SIG-M5 treated with dmso at 0.1 percent for 504 hours (cell line): Measurements from ENCODE around the gene IGFBP3.

Experiments used
- DNase-seq: peaks from one replicate; lab custom pipeline; 2025; ENCODE audit not compliant: unreplicated experiment; lab: John Stamatoyannopoulos, UW

Gene IGFBP3

GRCh38 chr7:45874408-45875131 lies 46.5 kb downstream of the IGFBP3 start:
- no peak for DNase-seq

- no peak for DNase-seq
Measured at GRCh38 chr7:45873355-45873754, 47.7 kb downstream of the IGFBP3 start.

- DNase-seq, result no peak
Measured at GRCh38 chr7:45873035-45873354, 48.1 kb downstream of the IGFBP3 start, which contains the start of gene CCDC201. Gene CCDC201 (minus strand): TSS chr7:45873082. CDS start chr7:45873007, 75 bp downstream.

DNA sequence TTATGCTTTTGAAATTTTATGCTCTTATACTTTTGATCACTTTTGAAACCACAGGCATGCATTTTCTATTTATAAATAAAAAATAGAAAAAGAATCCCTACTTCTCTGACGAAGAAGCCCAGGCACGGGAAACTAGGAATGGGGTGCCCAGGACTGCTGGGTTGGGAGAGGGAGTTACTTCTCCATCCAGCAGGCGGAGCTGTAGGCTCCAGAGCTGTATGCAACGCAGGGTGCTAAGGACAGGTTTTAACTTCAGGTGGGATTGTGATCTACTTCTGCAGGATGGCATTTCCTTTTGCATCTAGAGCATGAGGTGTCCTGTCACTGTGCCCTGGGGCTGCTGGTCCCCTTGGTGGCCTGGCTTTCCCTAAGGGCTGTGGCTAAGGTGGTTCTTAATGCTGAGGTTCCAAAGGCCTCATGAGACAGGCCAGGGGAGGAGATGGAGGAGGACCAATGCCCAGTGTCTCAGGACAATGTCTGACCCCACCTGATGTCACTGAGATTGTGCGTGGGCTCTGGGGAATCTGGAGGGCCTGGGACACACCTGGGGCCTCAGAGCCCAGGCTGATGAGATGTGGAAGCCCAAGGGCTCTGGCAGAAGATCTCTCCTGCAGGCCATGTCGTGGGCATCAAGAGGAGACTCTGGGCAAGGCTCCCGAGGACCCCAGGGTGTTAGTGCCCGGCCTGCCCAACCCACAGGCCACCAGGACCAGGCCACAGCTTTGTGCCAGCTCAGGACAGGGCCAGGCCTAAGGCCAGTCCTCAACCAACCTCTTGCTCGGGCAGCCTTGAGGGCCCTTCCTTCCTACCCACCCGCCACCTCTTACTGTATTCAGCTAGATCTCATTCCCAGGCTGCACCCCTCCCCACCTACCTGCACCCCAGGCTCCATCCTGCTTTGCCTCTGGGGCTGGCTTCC lies 48.7 kb downstream of the IGFBP3 start:
- no peak for DNase-seq

- no peak for DNase-seq
Measured at GRCh38 chr7:45869426-45869825, 51.6 kb downstream of the IGFBP3 start.

DNA sequence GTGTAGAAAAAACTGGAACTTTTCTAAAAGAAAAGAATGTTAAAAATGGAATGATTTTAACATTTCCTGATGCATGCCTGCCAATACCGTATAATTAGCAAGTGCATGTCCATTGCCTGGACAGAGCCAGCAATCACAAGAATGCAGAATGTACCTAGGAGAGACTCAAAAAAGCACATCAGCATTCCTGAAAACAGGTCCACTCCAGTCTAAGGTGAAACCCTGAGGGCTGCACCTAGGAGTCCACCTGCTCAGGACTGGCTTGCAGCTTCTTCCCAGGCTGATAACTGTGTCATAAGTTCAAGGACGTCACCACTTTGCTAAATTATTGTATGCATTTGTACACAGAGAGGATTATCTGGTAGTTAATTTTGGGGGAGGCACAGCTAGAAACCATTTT lies 53.6 kb downstream of the IGFBP3 start:
- DNase-seq, result no peak

- no peak for DNase-seq
Measured at GRCh38 chr7:45865594-45866410, 55.3 kb downstream of the IGFBP3 start.

DNA sequence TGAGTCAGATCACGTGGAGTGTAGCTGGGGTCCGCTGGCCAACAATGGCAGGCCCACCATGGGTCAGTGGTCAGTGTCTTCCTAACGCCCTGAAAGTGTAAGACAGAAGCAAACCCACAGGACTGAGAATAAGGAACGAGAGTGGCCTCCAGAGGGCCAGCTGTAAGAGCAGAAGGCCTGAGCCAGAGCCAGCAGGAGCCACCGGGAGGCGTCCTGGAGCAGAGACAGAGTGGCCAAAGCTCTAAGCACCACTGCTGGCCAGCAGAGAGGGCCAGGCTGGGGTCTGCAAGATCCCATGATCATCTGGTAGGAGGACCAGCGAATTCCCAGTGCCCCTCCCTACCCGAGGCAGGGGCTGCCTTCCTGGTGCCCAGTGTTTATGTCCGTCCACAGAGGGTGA lies 57.4 kb downstream of the IGFBP3 start:
- no peak for DNase-seq
